CD4-positive, alpha-beta T cell (primary cell): ENCODE data around the gene APOD. TPM values are rescaled to one million over a fixed set of nuclear protein-coding genes. Genes with fewer than 3 reads are reported as not detected.
"Not testable (repeated sequence)": the region's sequence is repeated elsewhere in the genome, so short reads cannot be mapped to it uniquely, and the experiment has no call there.

ENCODE experiments used
- ATAC-seq: fragments of 200-7000 bp; cut with Tn5 transposase; one replicate; pipeline ENCODE4 v1.10.0; 2022; ENCODE audit warnings: mild to moderate bottlenecking; ENCODE audit not compliant: poor library complexity
- CTCF ChIA-PET: fragments of 350-600 bp; sonication (Branson Sonifier 250); formaldehyde crosslinking; loops from one replicate; lab custom pipeline; 2021; ENCODE audit warnings: antibody characterized with exemption, inconsistent platforms; lab: Charles Lee
- POLR2A ChIA-PET: fragments of 350-600 bp; sonication (Branson Sonifier 250); formaldehyde crosslinking; loops from one replicate; lab custom pipeline; 2021; ENCODE audit warnings: antibody characterized with exemption, inconsistent platforms; lab: Charles Lee
- DNase-seq, 14 experiments: peaks; one replicate each; pipeline ENCODE4 v3.0.0-alpha.2; 2013 to 2020; ENCODE audit warnings: mixed read lengths in 2 of 14
- H3K27ac ChIP-seq, 2 donors: one replicate each; pipeline versions ENCODE4 v1.5.1 to v1.7.0; 2013; ENCODE audit warnings: low read length in 2 of 2, low read depth in 1 of 2, mild to moderate bottlenecking in 1 of 2
- H3K27me3 ChIP-seq, 2 experiments: 1 replicate in 1 of 2; 2 replicates in 1 of 2; pipeline versions ENCODE4 v1.6.1 to v1.7.0; 2013; ENCODE audit warnings: low read length in 2 of 2, control low read depth in 1 of 2, mild to moderate bottlenecking in 1 of 2, moderate library complexity in 1 of 2; ENCODE audit not compliant: insufficient read depth in 2 of 2, control insufficient read depth in 1 of 2
- H3K36me3 ChIP-seq: one replicate; pipeline ENCODE4 v1.6.1; 2013; ENCODE audit warnings: low read length, control low read depth; ENCODE audit not compliant: insufficient read depth
- H3K4me1 ChIP-seq: one replicate; pipeline ENCODE4 v1.6.1; 2013; ENCODE audit warnings: low read length, control low read depth; ENCODE audit not compliant: insufficient read depth
- H3K4me3 ChIP-seq: one replicate; pipeline ENCODE4 v1.5.1; 2013; ENCODE audit warnings: mild to moderate bottlenecking, low read length, moderate library complexity
- H3K9me3 ChIP-seq, 2 experiments: 1 replicate in 1 of 2; 2 replicates in 1 of 2; pipeline versions ENCODE4 v1.6.1 to v1.7.0; 2013; ENCODE audit warnings: low read length in 2 of 2, mild to moderate bottlenecking in 2 of 2, control low read depth in 1 of 2, moderate library complexity in 1 of 2; ENCODE audit not compliant: control insufficient read depth in 1 of 2, insufficient read depth in 1 of 2
- H3K27ac Mint-ChIP-seq: one replicate; pipeline ENCODE4 v1.8.0; 2020; ENCODE audit warnings: mixed read lengths
- H3K27me3 Mint-ChIP-seq: one replicate; pipeline ENCODE4 v1.8.0; 2021; ENCODE audit warnings: mixed read lengths
- H3K36me3 Mint-ChIP-seq: one replicate; pipeline ENCODE4 v1.8.0; 2021; ENCODE audit warnings: low read depth, mixed read lengths
- H3K4me1 Mint-ChIP-seq: one replicate; pipeline ENCODE4 v1.8.0; 2021; ENCODE audit warnings: low read depth, mixed read lengths
- H3K4me3 Mint-ChIP-seq: one replicate; pipeline ENCODE4 v1.8.0; 2020; ENCODE audit warnings: mild to moderate bottlenecking, mixed read lengths
- H3K9me3 Mint-ChIP-seq: one replicate; pipeline ENCODE4 v1.8.0; 2020; ENCODE audit warnings: mixed read lengths
- intact Hi-C, 2 experiments: fragments of 100-400 bp; cut with DNase I in 1 of 2; cut with micrococcal nuclease in 1 of 2; formaldehyde crosslinking; loops; one replicate each; pipeline versions ENCODE4 v1.15.1 to v1.9.0; 2023 to 2025; cut with DNase I, micrococcal nuclease
- total RNA-seq, 174 experiments: library from RNA in 2 of 174; stranded (reverse) in 2 of 174; gene quantifications; one replicate each; pipeline ENCODE4 v1.2.3 and lab custom pipeline; 2021 to 2026

APOD gene
- total RNA-seq, 2 experiments from 2014 or later = not detected

GRCh38 chr3:195623217-195623965 is 39.7 kb upstream of the APOD start:
- H3K4me1 ChIP-seq, H3K36me3 Mint-ChIP-seq, H3K9me3 Mint-ChIP-seq, H3K4me3 Mint-ChIP-seq, H3K4me1 Mint-ChIP-seq, CTCF ChIA-PET, ATAC-seq, H3K4me3 ChIP-seq, H3K27ac Mint-ChIP-seq, H3K36me3 ChIP-seq, H3K27me3 Mint-ChIP-seq, H3K27me3 ChIP-seq, POLR2A ChIA-PET, H3K27ac ChIP-seq, H3K9me3 ChIP-seq: not testable (repeated sequence)
- peak in 1 of 14 experiments; percentile 33 for DNase-seq
- intact Hi-C loops = loop anchor here in 1 of 2 experiments (10.0 kb wide), 1 partner anchor 231 kb away; no protein-coding TSS in a partner anchor

GRCh38 chr3:195622523-195623170 is 38.9 kb upstream of the APOD start:
- POLR2A ChIA-PET, DNase-seq, H3K36me3 Mint-ChIP-seq, H3K9me3 Mint-ChIP-seq, H3K4me3 Mint-ChIP-seq, H3K27me3 ChIP-seq, ATAC-seq, H3K4me1 Mint-ChIP-seq, H3K27ac Mint-ChIP-seq, H3K36me3 ChIP-seq, H3K4me1 ChIP-seq, CTCF ChIA-PET, H3K27ac ChIP-seq, H3K9me3 ChIP-seq, H3K27me3 Mint-ChIP-seq, H3K4me3 ChIP-seq: not testable (repeated sequence)
- intact Hi-C loops = loop anchor here in 1 of 2 experiments (10.0 kb wide), 1 partner anchor 232 kb away; no protein-coding TSS in a partner anchor

- H3K36me3 Mint-ChIP-seq, H3K4me3 Mint-ChIP-seq, DNase-seq, H3K4me1 Mint-ChIP-seq, H3K4me3 ChIP-seq, ATAC-seq, H3K27ac ChIP-seq, H3K36me3 ChIP-seq, H3K27me3 Mint-ChIP-seq, CTCF ChIA-PET, H3K9me3 Mint-ChIP-seq, H3K27me3 ChIP-seq, H3K9me3 ChIP-seq, POLR2A ChIA-PET, H3K4me1 ChIP-seq, H3K27ac Mint-ChIP-seq: not testable (repeated sequence)
- intact Hi-C loops = loop anchor here in 1 of 2 experiments (10.0 kb wide), 1 partner anchor 233 kb away; no protein-coding TSS in a partner anchor
Measured at GRCh38 chr3:195622012-195622411, 38.3 kb upstream of the APOD start.

- ATAC-seq, H3K9me3 ChIP-seq, H3K4me3 Mint-ChIP-seq, H3K36me3 Mint-ChIP-seq, H3K4me1 Mint-ChIP-seq, H3K9me3 Mint-ChIP-seq, CTCF ChIA-PET, H3K4me1 ChIP-seq, H3K27ac Mint-ChIP-seq, H3K36me3 ChIP-seq, H3K27me3 ChIP-seq, POLR2A ChIA-PET, H3K27me3 Mint-ChIP-seq, H3K27ac ChIP-seq, DNase-seq, H3K4me3 ChIP-seq: not testable (repeated sequence)
- intact Hi-C loops = loop anchor here in 1 of 2 experiments (10.0 kb wide), 1 partner anchor 234 kb away; no protein-coding TSS in a partner anchor
Measured at GRCh38 chr3:195621095-195621494, 37.4 kb upstream of the APOD start.

GRCh38 chr3:195620476-195620875 is 36.7 kb upstream of the APOD start:
- DNase-seq, H3K36me3 ChIP-seq, H3K9me3 ChIP-seq, H3K4me3 ChIP-seq, H3K4me1 Mint-ChIP-seq, H3K27me3 Mint-ChIP-seq, H3K4me1 ChIP-seq, H3K27ac ChIP-seq, H3K4me3 Mint-ChIP-seq, H3K27ac Mint-ChIP-seq, H3K27me3 ChIP-seq, POLR2A ChIA-PET, H3K9me3 Mint-ChIP-seq, CTCF ChIA-PET, H3K36me3 Mint-ChIP-seq, ATAC-seq: not testable (repeated sequence)
- intact Hi-C loops = loop anchor here in 1 of 2 experiments (10.0 kb wide), 1 partner anchor 234 kb away; no protein-coding TSS in a partner anchor

GRCh38 chr3:195619591-195620369 is 36.0 kb upstream of the APOD start:
- not testable (repeated sequence) for H3K4me1 Mint-ChIP-seq

More at GRCh38 chr3:195619591-195620369, 36.0 kb upstream of the APOD start:
- intact Hi-C loops = loop anchor here in 1 of 2 experiments (10.0 kb wide), 1 partner anchor 235 kb away; no protein-coding TSS in a partner anchor
- H3K9me3 Mint-ChIP-seq, POLR2A ChIA-PET, ATAC-seq, H3K27me3 ChIP-seq, H3K27me3 Mint-ChIP-seq, H3K4me1 ChIP-seq, DNase-seq, H3K27ac ChIP-seq, H3K27ac Mint-ChIP-seq, H3K36me3 Mint-ChIP-seq, H3K36me3 ChIP-seq, H3K4me3 Mint-ChIP-seq, H3K4me3 ChIP-seq, CTCF ChIA-PET, H3K9me3 ChIP-seq: not testable (repeated sequence)
